Activated CD4-positive, alpha-beta T cell treated with anti-CD3 and anti-CD28 coated beads for 4 hours (primary cell): ENCODE measurements around the gene PSAP.
"Not testable (repeated sequence)": the region's sequence is repeated elsewhere in the genome, so short reads cannot be mapped to it uniquely, and the experiment has no call there.

ENCODE experiments used
- DNase-seq, 2 donors: peaks; one replicate each; pipeline ENCODE4 v3.0.0-alpha.2; 2020

PSAP gene

DNA sequence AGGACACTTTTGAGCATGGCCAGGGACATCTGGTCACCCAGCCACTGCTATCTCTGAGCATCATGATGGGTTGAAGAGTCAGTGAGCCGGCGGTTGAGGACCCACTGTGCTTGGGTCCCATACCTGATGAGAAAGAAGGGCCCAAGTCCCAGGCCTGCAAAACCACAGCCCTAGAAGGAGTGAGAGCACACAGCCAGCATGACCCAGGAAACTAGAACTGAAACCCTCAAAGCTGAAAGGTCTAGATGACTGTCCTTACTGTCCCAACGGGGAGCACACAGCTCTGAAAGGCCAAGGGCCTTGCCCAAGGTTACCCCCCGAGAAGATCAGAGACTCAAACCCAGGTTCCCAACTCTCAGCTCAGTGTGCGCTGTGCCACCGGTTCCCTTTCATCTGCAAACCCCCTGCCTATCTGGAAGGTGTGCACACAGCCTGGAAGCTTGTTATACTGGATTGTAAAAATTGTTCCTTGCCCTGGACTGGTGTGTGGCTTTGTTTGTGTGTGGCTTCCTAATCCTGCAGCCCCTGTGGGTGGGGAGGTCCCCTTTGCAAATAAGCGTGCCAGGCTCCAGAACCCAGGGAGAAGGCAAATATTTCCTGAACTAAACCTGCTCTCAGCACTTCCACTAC is 22.6 kb upstream of the PSAP start:
- DNase-seq = no peak

GRCh38 chr10:71869601-71870000 is 18.6 kb upstream of the PSAP start:
- DNase-seq = not testable (repeated sequence)

DNA sequence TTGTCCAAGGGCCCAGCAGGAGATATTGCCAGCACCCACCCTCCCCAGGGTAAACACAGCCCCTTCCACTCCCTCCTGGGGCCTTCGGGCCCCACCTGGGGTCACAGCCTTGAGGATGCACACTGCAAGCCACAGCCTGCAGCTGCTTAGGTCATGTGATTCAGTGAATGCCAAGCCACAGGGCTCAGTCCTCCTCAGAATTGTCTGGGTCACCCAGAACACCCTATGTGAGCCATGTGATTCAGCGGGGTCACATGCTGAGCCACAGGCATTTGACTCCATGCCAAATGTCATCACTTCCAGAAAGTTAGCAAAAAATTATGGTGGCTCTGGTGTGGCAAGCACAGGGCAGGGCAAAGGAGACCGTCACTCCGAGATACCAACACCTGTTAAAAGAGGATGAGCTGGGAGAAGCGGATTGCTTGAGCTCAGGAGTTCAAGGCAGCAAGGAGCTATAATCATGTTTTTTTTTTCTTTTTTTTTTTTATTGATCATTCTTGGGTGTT is 17.2 kb upstream of the PSAP start:
- DNase-seq = no peak

DNA sequence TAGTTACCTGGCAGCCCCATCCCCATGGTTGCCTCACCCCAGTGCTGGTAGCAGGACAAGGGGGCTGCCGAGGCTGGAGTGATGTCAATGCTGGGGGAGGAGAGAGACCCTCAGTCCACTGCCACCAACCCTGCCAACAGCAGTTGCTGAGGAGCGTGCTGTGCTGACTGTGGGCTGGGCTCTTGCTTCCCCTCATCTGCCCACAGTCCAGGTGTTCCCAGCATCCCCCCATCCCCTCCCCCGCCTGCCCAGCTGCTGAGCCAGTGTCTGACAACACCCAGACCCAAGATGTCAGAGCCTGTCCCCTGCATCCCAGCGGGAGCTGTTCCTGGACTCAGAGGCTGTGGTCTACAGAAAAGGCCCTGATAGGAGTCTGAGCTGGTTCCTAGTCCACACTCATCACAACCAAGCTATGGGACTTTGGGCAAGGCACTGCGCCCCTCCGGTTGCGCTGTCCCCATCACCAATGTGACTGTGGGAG is 14.6 kb upstream of the PSAP start:
- no peak for DNase-seq

GRCh38 chr10:71864911-71865361 is 13.9 kb upstream of the PSAP start:
- no peak for DNase-seq

- no peak for DNase-seq
Measured at GRCh38 chr10:71863203-71863602, 12.2 kb upstream of the PSAP start.

GRCh38 chr10:71860243-71861029 is 9.4 kb upstream of the PSAP start:
- peak in 1 of 2 donors; percentile 22 for DNase-seq

- no peak for DNase-seq
Measured at GRCh38 chr10:71857934-71858890, 7.2 kb upstream of the PSAP start.

DNA sequence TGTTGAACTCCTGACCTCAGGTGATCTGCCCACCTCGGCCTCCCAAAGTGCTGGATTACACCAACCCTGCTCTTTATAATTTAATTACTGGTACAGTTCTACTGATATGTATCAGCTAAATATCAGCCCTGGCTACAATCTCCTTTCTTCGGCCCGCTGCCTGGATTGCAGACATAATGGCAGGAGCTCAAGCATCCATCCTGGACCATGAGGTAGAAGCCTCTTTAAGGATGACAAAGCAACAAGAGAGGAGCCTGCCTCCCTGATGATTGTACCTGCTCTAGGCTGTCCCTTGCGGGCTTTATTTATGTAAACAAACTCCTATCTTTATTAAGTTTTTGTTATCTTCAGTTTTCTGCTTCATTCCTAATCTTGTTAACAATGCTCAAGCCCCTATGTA is 5.6 kb upstream of the PSAP start:
- DNase-seq = no peak

DNA sequence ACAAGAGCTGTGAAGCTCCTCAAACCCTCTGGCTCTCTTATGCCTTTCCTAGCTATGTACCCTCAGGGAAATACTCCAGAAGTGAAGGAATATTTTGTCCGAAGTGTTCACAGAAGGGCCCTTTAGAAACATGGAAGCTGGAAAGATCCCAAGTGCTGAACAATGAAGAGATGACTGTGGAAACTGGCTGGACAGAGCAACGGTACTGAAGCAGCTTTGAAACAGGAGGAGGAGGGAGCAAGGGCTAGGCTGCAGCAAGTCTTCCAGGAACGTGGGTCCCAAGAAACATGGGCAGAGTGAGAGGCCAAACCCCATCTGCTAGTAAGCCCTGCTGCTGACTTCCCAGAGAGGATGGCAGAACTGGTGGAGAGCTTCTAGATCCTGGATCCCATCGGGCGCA is 3.0 kb upstream of the PSAP start:
- DNase-seq = no peak

- no peak for DNase-seq
Measured at GRCh38 chr10:71852355-71852937, 1.4 kb upstream of the PSAP start.

- not testable (repeated sequence) for DNase-seq
Measured at GRCh38 chr10:71851465-71852095, 529 bp upstream of the PSAP start.

GRCh38 chr10:71850021-71850742 is 869 bp downstream of the PSAP start:
- DNase-seq = no peak

- no peak for DNase-seq
Measured at GRCh38 chr10:71849461-71849908, 1.6 kb downstream of the PSAP start.

DNA sequence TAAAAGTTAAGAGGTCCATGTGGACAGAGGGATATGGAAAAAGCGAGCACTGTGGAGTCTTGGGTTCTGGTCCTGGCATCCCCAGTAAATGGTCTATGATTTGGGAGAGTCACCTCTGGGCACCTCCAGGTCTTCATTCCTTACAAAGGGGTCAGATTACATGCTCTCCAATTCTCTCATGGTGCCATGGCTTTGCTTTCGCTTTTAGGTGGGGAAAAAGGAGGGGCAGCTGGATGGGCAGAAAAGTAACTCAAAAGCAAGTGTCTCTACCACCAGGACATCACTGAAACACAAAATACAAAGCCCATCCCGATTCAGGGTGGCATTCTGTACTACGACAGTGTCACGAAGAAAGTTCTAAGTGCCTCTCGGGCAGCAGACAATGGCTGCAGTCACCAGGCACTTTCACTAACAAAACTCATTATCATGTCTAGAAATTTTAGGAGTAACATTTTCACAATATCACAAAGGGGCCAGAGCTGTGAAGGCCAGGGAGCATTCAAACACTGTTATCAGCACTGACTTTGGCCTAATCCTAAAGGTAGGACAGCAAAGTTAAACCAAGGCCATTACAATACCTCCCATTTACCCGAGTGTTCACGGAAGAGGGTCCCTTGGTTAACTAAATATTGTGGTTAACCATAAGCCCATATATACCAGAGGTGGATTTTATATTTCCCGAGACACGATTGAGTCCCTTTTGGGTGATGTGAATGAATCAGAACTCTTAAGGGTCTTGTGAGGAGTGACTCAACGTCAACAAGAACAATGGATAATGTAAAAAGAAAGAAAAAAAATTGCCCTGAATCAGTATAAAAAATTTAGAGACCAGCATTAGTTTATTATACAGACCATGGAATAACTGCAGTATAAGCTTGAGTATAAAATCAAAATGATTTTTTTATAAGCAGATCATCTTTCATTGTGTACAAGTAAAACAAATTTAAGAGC is 2.5 kb downstream of the PSAP start:
- DNase-seq = no peak

- DNase-seq = no peak
Measured at GRCh38 chr10:71847418-71847817, 3.6 kb downstream of the PSAP start.

- no peak for DNase-seq
Measured at GRCh38 chr10:71846816-71847215, 4.2 kb downstream of the PSAP start.

- no peak for DNase-seq
Measured at GRCh38 chr10:71845410-71846405, 5.3 kb downstream of the PSAP start.

DNA sequence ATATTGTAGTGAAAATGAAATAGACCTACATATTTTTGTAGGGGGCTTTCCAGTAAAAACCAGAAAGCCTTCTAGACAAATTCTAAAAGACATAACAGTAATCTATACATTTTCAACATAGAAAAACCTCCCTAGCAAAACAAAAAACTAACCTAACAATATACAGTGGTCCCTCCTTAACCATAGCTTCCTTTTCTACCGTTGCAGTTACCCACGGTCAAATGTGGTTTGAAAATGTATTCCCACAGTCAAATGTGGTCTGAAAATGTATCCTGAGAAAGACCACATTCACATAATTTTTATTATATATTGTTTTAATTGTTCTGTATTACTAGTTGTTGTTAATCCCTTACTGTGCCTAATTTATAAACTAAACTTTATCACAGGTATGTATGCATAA is 6.4 kb downstream of the PSAP start:
- no peak for DNase-seq
